Measurements from ENCODE around the gene CHRND. TPM values are rescaled to one million over a fixed set of nuclear protein-coding genes. Genes with fewer than 3 reads are reported as not detected.

CHRND gene
- total RNA-seq, 1 donor from 2014 or later = 4.1 TPM

DNA sequence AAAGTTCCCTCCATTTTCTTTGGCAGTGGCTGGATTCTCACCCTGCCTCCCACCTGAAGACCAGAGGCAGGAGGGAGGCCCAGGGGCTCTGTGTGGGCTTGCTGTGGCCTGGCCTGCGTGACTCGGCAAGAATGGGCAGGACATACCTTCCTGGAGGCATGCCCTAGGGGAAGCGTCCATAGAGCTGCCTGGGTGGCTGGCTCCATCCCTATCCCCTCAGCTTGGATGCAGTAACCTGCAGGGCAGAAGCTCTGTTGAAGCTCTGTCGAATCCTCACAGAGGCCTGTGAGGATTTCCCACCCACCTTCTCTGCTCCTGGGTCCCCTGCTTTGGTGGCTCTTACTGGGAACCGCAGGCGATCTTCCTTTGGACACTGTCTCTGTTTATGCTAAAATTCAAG, 7.1 kb upstream of the CHRND start:
- DNase-seq (ENCODE audit: low read depth, low spot score) = no peak
- Mint-ChIP-seq H3K27me3 (ENCODE audit: low read depth) (peaks cover 29% of the 10 kb centered on the region), H3K36me3 (ENCODE audit: low read depth) (no peaks in the 10 kb centered on the region), H3K9me3 (no peaks in the 10 kb centered on the region), H3K4me3 (peak overlapping the region; percentile 56), H3K4me1 (peaks cover 47% of the 10 kb centered on the region), H3K27ac (ENCODE audit: unreplicated experiment) (no peak overlapping the region)
- TF ChIP-seq, protein P1, sequence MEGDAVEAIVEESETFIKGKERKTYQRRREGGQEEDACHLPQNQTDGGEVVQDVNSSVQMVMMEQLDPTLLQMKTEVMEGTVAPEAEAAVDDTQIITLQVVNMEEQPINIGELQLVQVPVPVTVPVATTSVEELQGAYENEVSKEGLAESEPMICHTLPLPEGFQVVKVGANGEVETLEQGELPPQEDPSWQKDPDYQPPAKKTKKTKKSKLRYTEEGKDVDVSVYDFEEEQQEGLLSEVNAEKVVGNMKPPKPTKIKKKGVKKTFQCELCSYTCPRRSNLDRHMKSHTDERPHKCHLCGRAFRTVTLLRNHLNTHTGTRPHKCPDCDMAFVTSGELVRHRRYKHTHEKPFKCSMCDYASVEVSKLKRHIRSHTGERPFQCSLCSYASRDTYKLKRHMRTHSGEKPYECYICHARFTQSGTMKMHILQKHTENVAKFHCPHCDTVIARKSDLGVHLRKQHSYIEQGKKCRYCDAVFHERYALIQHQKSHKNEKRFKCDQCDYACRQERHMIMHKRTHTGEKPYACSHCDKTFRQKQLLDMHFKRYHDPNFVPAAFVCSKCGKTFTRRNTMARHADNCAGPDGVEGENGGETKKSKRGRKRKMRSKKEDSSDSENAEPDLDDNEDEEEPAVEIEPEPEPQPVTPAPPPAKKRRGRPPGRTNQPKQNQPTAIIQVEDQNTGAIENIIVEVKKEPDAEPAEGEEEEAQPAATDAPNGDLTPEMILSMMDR (conservative IDR thresholded peaks at IDR 0.05) = no peak

DNA sequence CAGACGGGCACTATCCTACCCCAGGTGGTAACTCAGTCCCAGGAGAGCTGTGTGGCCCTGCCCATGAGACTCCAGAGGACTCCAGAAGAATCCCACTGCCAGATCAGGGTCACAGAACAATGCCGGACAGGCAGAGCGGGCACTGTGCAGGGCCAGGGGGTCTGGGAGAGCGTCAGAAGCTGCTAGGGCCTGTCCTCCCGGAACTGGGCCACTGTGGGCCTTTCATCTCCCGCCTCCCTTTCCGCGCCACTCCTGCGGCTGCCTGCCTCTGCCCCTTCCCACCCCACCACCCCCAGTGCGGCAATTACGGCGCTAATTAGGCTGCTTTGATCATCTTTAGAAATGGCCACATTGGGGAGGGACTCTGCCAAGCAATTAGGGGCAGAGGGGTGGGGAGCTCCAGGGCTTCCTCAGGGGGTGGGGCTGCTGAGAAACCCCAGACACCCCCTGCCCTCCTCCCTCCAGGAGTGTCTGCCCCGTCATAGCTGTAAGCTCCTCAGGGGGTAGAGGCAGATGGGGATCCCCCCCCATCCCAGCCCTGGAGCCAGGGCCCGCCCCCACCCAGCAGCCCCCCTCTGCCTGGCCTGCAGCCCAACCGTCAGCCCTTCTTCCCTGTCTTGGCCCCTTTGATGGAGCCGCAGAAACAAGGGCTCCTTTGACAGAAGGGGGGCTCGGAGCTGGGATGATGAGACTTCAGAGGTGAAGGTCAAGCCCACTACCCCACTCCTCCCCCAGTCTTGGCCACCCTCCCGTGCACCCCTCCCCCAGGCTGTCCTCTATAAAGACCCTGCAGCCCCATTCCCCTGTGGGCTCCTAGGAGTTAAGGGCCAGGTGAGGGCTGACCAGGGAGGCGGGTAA, 6.2 kb upstream of the CHRND start, which contains the start of gene PRSS56:
Gene PRSS56 (plus strand): TSS at position 808 of the 858 bp plus-strand sequence. CDS start 211 bp downstream, outside the sequence.
- Mint-ChIP-seq H3K36me3 (ENCODE audit: low read depth) (no peaks in the 10 kb centered on the region), H3K27ac (ENCODE audit: unreplicated experiment) (peak within 1 kb of the TSS; percentile 88), H3K4me1 (peaks cover 47% of the 10 kb centered on the region), H3K27me3 (ENCODE audit: low read depth) (peaks cover 34% of the 10 kb centered on the region), H3K9me3 (no peaks in the 10 kb centered on the region), H3K4me3 (peak within 1 kb of the TSS; percentile 89)
- TF ChIP-seq, protein P1 (conservative IDR thresholded peaks at IDR 0.05) = no peak
- DNase-seq (ENCODE audit: low read depth, low spot score) = peak; percentile 48

- DNase-seq (ENCODE audit: low read depth, low spot score) = no peak
- Mint-ChIP-seq H3K27ac (ENCODE audit: unreplicated experiment) (peak overlapping the region; percentile 67), H3K27me3 (ENCODE audit: low read depth) (peaks cover 34% of the 10 kb centered on the region), H3K4me1 (peaks cover 43% of the 10 kb centered on the region), H3K4me3 (peak overlapping the region; percentile 89), H3K9me3 (no peaks in the 10 kb centered on the region), H3K36me3 (ENCODE audit: low read depth) (no peaks in the 10 kb centered on the region)
- TF ChIP-seq, protein P1 (conservative IDR thresholded peaks at IDR 0.05) = no peak
Measured at GRCh38 chr2:232520489-232520888, 5.5 kb upstream of the CHRND start.

DNA sequence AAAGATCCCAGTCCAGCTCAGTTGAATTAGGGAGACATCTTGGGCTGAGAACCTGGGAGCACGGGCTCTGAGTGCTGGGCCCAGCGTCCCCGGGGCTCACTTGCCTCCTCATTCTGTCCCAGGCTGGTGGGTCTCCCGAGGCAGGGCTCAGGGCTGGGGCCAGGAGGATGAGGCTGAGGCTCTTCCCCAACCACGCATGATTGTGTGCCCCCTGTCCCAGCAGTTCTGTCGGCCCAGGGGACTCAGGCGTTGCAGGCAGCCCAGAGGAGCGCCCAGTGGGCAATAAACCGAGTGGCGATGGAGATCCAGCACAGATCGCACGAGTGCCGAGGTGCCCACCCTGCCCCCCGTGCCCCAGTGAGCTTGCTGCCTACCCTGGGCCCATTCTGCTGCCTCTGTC, 4.9 kb upstream of the CHRND start:
- Mint-ChIP-seq H3K4me3 (peak overlapping the region; percentile 89), H3K9me3 (no peaks in the 10 kb centered on the region), H3K36me3 (ENCODE audit: low read depth) (no peaks in the 10 kb centered on the region), H3K27ac (ENCODE audit: unreplicated experiment) (no peak overlapping the region), H3K27me3 (ENCODE audit: low read depth) (peaks cover 37% of the 10 kb centered on the region), H3K4me1 (peaks cover 37% of the 10 kb centered on the region)
- no peak for DNase-seq (ENCODE audit: low read depth, low spot score)
- TF ChIP-seq, protein P1 (conservative IDR thresholded peaks at IDR 0.05) = no peak

GRCh38 chr2:232521959-232522622, 3.9 kb upstream of the CHRND start:
- TF ChIP-seq, protein P1 (conservative IDR thresholded peaks at IDR 0.05) = peak; percentile 97
- H3K9me3 Mint-ChIP-seq = no peaks in the 10 kb centered on the region
- no peaks in the 10 kb centered on the region for H3K36me3 Mint-ChIP-seq (ENCODE audit: low read depth)
- no peak overlapping the region for H3K27ac Mint-ChIP-seq (ENCODE audit: unreplicated experiment)
- DNase-seq (ENCODE audit: low read depth, low spot score) = peak; percentile 74
- H3K4me1 Mint-ChIP-seq = peaks cover 31% of the 10 kb centered on the region
- H3K4me3 Mint-ChIP-seq = no peak overlapping the region
- H3K27me3 Mint-ChIP-seq (ENCODE audit: low read depth) = peaks cover 40% of the 10 kb centered on the region
